HCT116 (cell line): ENCODE results near the gene BRAP. TPM values are rescaled to one million over a fixed set of nuclear protein-coding genes. Genes with fewer than 3 reads are reported as not detected.

ENCODE experiments used
- ATAC-seq: fragments of 200-7000 bp; cut with Tn5 transposase; 2 replicates; pipeline ENCODE4 v1.9.1; 2020; ENCODE audit warnings: mild to moderate bottlenecking, moderate library complexity
- BruUV-seq: library from RNA; stranded (reverse); fragments of 400-500 nt; replicated peaks from 2 replicates; lab custom pipeline; 2021; lab: Mats Ljungman, UMichigan
- CTCF ChIA-PET: fragments of 300-600 bp; sonication (Branson Sonifier 250); formaldehyde crosslinking; loops from one replicate; lab custom pipeline; 2021; ENCODE audit warnings: antibody characterized with exemption; lab: Charles Lee
- POLR2A ChIA-PET: fragments of 300-600, 350-600 bp; sonication (Branson Sonifier 250); formaldehyde crosslinking; loops from one replicate; lab custom pipeline; 2021; ENCODE audit warnings: antibody characterized with exemption; lab: Charles Lee
- RAD21 ChIA-PET, 2 experiments: fragments of 300-600 bp; sonication (Branson Sonifier 250); formaldehyde crosslinking; loops; one replicate each; lab custom pipeline; 2023; ENCODE audit warnings: low total read pairs in 2 of 2; ENCODE audit not compliant: uncharacterized antibody in 2 of 2, unreplicated experiment in 2 of 2, low non-redundant PET in 1 of 2; lab: Charles Lee
- DNase-seq: peaks from one replicate; pipeline ENCODE4 v3.0.0-alpha.2; 2010; ENCODE audit warnings: low read depth, low spot score
- H2AFZ ChIP-seq: fragments of 200-600 bp; shearing (Covaris generic), sonication (generic); 2 replicates; pipeline ENCODE4 v1.6.1; 2017; ENCODE audit warnings: low read depth, mixed run types, mixed read lengths, antibody characterized with exemption, low read length; ENCODE audit not compliant: poor library complexity, severe bottlenecking
- H3K27ac ChIP-seq: 2 replicates; pipeline ENCODE4 v1.5.1; 2012; ENCODE audit warnings: low read depth, low read length
- H3K27me3 ChIP-seq: fragments of 200-600 bp; sonication (generic); 2 replicates; pipeline ENCODE4 v1.6.1; 2016; ENCODE audit warnings: mixed run types, low read length, mixed read lengths; ENCODE audit not compliant: insufficient read depth
- H3K36me3 ChIP-seq, 2 experiments: fragments of 200-500 bp in 1 of 2; fragments of 200-600 bp in 1 of 2; sonication (Bioruptor generic) in 1 of 2; sonication (generic) in 1 of 2; 2 replicates each; pipeline versions ENCODE4 v1.5.1 to v1.6.1; 2014 to 2016; ENCODE audit warnings: low read length in 2 of 2, inconsistent platforms in 1 of 2, mixed read lengths in 1 of 2, mixed run types in 1 of 2; ENCODE audit not compliant: insufficient read depth in 2 of 2, control insufficient read depth in 1 of 2
- H3K4me1 ChIP-seq, 2 experiments: fragments of 200-600 bp in 1 of 2; sonication (generic) in 1 of 2; 2 replicates each; pipeline versions ENCODE4 v1.5.1 to v1.6.1; 2012 to 2017; ENCODE audit warnings: low read length in 2 of 2, inconsistent platforms in 1 of 2, mild to moderate bottlenecking in 1 of 2, mixed read lengths in 1 of 2, mixed run types in 1 of 2, moderate library complexity in 1 of 2; ENCODE audit not compliant: insufficient read depth in 2 of 2, control insufficient read depth in 1 of 2
- H3K4me2 ChIP-seq: fragments of 200-600 bp; sonication (generic); 2 replicates; pipeline ENCODE4 v1.6.1; 2017; ENCODE audit warnings: mixed run types, low read length, mixed read lengths
- H3K4me3 ChIP-seq, 2 experiments: fragments of 200-600 bp in 1 of 2; sonication (generic) in 1 of 2; replicated peaks in 1 of 2; 2 replicates each; pipeline ENCODE4 v1.5.1; 2011 to 2016; ENCODE audit warnings: low read length in 2 of 2, control low read depth in 1 of 2, low read depth in 1 of 2, mild to moderate bottlenecking in 1 of 2, mixed read lengths in 1 of 2, mixed run types in 1 of 2
- H3K79me2 ChIP-seq: fragments of 200-600 bp; sonication (generic); 2 replicates; pipeline ENCODE4 v1.6.1; 2017; ENCODE audit warnings: mild to moderate bottlenecking, mixed run types, low read length, moderate library complexity, mixed read lengths; ENCODE audit not compliant: insufficient read depth
- H3K9ac ChIP-seq: fragments of 200-600 bp; sonication (generic); 2 replicates; pipeline ENCODE4 v1.6.1; 2016; ENCODE audit warnings: low read length, mixed read lengths
- H3K9me2 ChIP-seq: fragments of 200-600 bp; sonication (generic), shearing (Covaris generic); 2 replicates; pipeline ENCODE4 v1.6.1; 2017; ENCODE audit warnings: mixed run types, mild to moderate bottlenecking, moderate library complexity; ENCODE audit not compliant: insufficient read depth
- H3K9me3 ChIP-seq, 2 experiments: fragments of 200-500 bp in 1 of 2; fragments of 200-600 bp in 1 of 2; sonication (Bioruptor generic) in 1 of 2; sonication (generic) in 1 of 2; 2 replicates each; pipeline ENCODE4 v1.6.1; 2014 to 2017; ENCODE audit warnings: low read length in 2 of 2, mixed read lengths in 2 of 2, inconsistent platforms in 1 of 2, low read depth in 1 of 2, mild to moderate bottlenecking in 1 of 2, mixed run types in 1 of 2, moderate library complexity in 1 of 2; ENCODE audit not compliant: control insufficient read depth in 1 of 2, insufficient read depth in 1 of 2
- H4K20me1 ChIP-seq: fragments of 200-600 bp; sonication (generic), shearing (Covaris generic); 2 replicates; pipeline ENCODE4 v1.6.1; 2017; ENCODE audit warnings: mixed run types, mild to moderate bottlenecking, moderate library complexity; ENCODE audit not compliant: insufficient read depth
- CBX3 ChIP-seq: IDR thresholded peaks from 2 replicates; pipeline ENCODE4 v1.6.1; 2012; ENCODE audit warnings: low read depth
- CEBPB ChIP-seq: IDR thresholded peaks from 2 replicates; pipeline ENCODE4 v1.6.1; 2012; ENCODE audit warnings: low read depth
- EGR1 ChIP-seq: IDR thresholded peaks from 2 replicates; pipeline ENCODE4 v1.6.1; 2012; ENCODE audit warnings: low read depth
- EZH2 ChIP-seq: fragments of 200-600 bp; sonication (generic); IDR thresholded peaks from 2 replicates; pipeline ENCODE4 v1.6.1; 2017; ENCODE audit warnings: antibody characterized with exemption, mixed run types
- EZH2phosphoT487 ChIP-seq: fragments of 200-600 bp; IDR thresholded peaks from 2 replicates; pipeline ENCODE4 v1.6.1; 2018; ENCODE audit warnings: antibody characterized with exemption, borderline replicate concordance
- JUND ChIP-seq: IDR thresholded peaks from 2 replicates; pipeline ENCODE4 v1.6.1; 2012
- POLR2AphosphoS5 ChIP-seq: IDR thresholded peaks from 2 replicates; pipeline ENCODE4 v1.6.1; 2011; ENCODE audit warnings: mild to moderate bottlenecking, low read depth, low read length, moderate library complexity
- RAD21 ChIP-seq: IDR thresholded peaks from 2 replicates; pipeline ENCODE4 v1.6.1; 2012; ENCODE audit warnings: low read depth, mild to moderate bottlenecking
- REST ChIP-seq: IDR thresholded peaks from 2 replicates; pipeline ENCODE4 v1.6.1; 2012; ENCODE audit warnings: low read depth
- SIN3A ChIP-seq: IDR thresholded peaks from 2 replicates; pipeline ENCODE4 v1.6.1; 2012; ENCODE audit warnings: low read depth
- SP1 ChIP-seq: IDR thresholded peaks from 2 replicates; pipeline ENCODE4 v1.6.1; 2012; ENCODE audit warnings: low read depth
- TCF7L2 ChIP-seq: IDR thresholded peaks from 2 replicates; pipeline ENCODE4 v1.7.0; 2011; ENCODE audit warnings: borderline replicate concordance, inconsistent platforms; ENCODE audit not compliant: insufficient read depth, insufficient read length; ENCODE audit errors: extremely low read depth
- YY1 ChIP-seq: IDR thresholded peaks from 2 replicates; pipeline ENCODE4 v1.6.1; 2011; ENCODE audit warnings: low read length, low read depth, moderate library complexity, mild to moderate bottlenecking; ENCODE audit not compliant: insufficient replicate concordance; ENCODE audit errors: extremely low read depth
- ZFX ChIP-seq: fragments of 450-650 bp; IDR thresholded peaks from 2 replicates; pipeline ENCODE4 v1.6.1; 2017
- ZNF274 ChIP-seq: fragments of 200-500 bp; sonication (Bioruptor generic); IDR thresholded peaks from 2 replicates; pipeline ENCODE4 v1.6.1; 2014; ENCODE audit warnings: mild to moderate bottlenecking, low read depth, low read length, inconsistent platforms
- intact Hi-C: fragments of 100-400 bp; cut with micrococcal nuclease; formaldehyde crosslinking; loops from 2 replicates; pipeline ENCODE4 v1.10.0; 2022
- total RNA-seq: library from RNA; stranded (reverse); gene quantifications from one replicate; pipeline ENCODE4 v1.2.1, GENCODE V29; 2021; ENCODE audit not compliant: unreplicated experiment

The BRAP gene
- total RNA-seq, 1 experiment from 2014 or later: 16.7 TPM

DNA sequence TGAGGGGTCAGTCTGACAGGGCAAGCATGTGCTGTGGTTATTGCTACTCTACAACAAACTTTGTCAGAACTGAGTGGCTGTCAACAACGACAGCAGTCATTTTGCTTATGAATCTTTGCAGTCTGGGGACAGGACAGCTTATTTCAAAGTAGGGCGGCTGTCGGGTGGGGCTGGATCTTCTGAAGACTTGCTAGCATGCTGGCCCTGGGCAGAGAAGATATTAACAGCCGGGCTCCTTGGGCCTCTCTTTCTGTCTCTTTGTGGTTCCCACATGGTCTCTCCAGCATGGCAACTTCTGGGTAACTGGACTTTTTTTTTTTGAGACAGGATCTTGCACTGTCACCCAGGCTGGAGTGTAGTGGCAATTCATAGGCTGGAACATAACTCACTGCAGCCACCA lies 47.0 kb upstream of the BRAP start (continued):
- no peak for TF ChIP-seq EZH2
- TF ChIP-seq CBX3: no peak
- no peak for TF ChIP-seq RAD21

- intact Hi-C loops: no loop called here
- ATAC-seq: no peak
- no peak for DNase-seq
- Histone ChIP-seq H3K9me2 (no peaks in the 10 kb centered on the region), H3K27me3 (no peaks in the 10 kb centered on the region), H3K4me2 (no peak overlapping the region), H4K20me1 (no peaks in the 10 kb centered on the region), H3K4me3 (no peak overlapping the region), H2AFZ (no peak overlapping the region), H3K9ac (no peak overlapping the region), H3K4me1 (no peaks in the 10 kb centered on the region), H3K36me3 (peaks cover 0 to 2% of the 10 kb centered on the region in 2 experiments; a peak in 1 of 4 replicates)
- POLR2A ChIA-PET: no interaction called here
- BruUV-seq: TSS peak; percentile 17
- TF ChIP-seq EGR1 (no peak), SP1 (no peak), JUND (no peak), EZH2 (no peak), SIN3A (no peak), CEBPB (no peak), REST (no peak), TCF7L2 (no peak), YY1 (no peak), ZNF274 (no peak), RAD21 (no peak), EZH2phosphoT487 (no peak), POLR2AphosphoS5 (no peak), ZFX (no peak)
- TF ChIP-seq, all 23 proteins: peak for 0
- no peaks in the 10 kb centered on the region for H3K9me3 ChIP-seq
- H3K79me2 ChIP-seq: no peaks in the 10 kb centered on the region
- H3K27ac ChIP-seq: no peak overlapping the region
- ChIA-PET RAD21 (no interaction called here), CTCF (no interaction called here)
Observed at GRCh38 chr12:111730420-111730819, 44.7 kb upstream of the BRAP start.
